HG03460 (cell line): ENCODE measurements around the gene ZFHX3.
"Not testable (repeated sequence)": the region's sequence is repeated elsewhere in the genome, so short reads cannot be mapped to it uniquely, and the experiment has no call there.

ENCODE experiments used
- ATAC-seq: cut with Tn5 transposase; IDR thresholded peaks from one replicate; pipeline ENCODE4 v1.9.1; 2021; ENCODE audit not compliant: unreplicated experiment

The ZFHX3 gene

GRCh38 chr16:73023752-73024570 is 24.0 kb downstream of the ZFHX3 start:
- no peak for ATAC-seq

DNA sequence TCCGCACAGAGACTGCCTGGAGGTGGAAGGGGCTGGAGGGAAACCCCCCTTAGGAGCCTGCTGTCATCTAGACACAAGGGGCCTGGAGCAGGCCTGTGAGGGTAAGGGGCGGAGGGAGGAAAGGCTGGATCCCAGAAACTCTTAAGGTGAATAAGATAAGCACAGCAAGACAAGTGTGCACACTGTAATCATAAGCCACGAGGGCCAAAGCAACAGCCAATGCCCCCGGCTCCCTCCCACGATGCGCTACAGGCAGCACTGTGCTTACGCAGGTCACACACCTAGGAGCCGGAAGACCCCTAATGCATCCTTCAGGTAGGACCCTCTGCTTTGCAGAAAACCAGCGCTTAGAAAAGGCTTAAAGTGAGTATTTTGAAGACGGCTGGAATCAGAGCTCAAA is 24.6 kb downstream of the ZFHX3 start:
- ATAC-seq, result no peak

DNA sequence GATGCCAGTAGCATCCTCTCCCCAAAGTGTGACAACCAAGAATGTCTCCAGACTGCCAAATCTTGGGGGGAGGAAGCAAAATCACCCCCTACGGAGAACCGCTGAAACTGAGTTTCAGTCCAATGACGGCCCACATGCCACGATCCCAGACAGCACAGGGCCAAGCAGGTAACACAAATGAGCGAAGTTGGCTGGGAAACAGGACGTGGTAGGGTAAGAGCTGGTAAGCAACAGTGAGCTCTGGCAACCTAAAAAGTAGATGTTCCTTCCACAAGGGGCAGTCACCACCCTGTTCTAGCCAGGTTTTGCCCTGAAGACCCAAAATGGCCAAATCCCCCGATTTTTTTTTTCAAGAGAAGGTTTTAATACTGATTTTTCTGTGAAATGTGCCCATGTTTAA is 25.4 kb downstream of the ZFHX3 start:
- ATAC-seq, result no peak

DNA sequence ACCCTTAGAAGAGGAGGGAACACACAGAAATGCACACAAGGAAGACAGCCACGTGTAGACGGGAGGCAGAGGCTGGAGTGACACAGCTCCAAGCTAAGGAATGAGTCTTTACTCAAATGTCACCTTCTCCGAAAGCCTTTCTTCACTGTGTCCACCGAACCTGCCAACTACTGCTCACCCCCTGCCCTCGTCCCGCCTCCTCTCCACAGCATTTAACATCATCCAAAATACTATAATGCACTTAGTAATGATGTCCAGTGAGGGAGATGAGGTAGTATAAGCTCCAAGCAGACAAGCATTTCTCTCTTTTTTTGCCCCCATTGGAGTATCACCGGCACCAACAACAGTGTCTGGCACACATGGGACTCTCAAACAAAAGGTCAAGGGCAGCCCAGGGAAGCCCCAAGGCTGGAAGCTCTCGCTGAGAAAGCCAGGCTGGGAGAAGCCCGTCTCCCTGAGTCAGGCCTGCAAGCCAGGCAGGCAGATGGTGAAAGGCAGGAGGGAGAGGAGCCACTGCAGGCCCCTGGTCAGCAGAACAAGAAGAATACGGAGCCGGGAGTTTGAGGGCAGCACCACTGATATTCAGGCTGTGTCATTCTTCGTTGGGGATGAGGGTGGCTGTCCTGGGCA is 25.9 kb downstream of the ZFHX3 start:
- no peak for ATAC-seq

GRCh38 chr16:73020409-73020884 is 27.5 kb downstream of the ZFHX3 start:
- ATAC-seq, result no peak

GRCh38 chr16:73019457-73020362 is 28.2 kb downstream of the ZFHX3 start:
- no peak for ATAC-seq

- ATAC-seq, result no peak
Observed at GRCh38 chr16:73018821-73019456, 29.0 kb downstream of the ZFHX3 start.

DNA sequence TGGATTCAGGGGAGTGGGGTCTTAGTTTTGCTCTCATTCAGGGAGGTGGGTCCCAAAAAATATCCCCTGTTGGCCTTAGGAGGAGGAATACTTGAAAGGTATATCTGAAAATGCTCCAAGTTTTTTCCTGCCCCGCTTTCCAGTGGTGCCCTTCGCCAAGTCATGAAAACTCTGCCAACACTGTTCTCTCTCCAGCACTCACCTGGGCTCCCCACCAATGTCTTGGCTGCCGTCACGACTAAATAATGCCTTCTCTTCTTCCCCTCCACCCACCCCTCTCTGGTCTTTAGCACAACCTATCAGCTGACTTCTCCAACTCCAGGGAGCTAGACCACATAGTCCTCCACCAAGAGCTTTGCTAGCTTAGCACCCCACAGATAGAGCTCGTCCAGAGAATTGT is 30.6 kb downstream of the ZFHX3 start:
- no peak for ATAC-seq

DNA sequence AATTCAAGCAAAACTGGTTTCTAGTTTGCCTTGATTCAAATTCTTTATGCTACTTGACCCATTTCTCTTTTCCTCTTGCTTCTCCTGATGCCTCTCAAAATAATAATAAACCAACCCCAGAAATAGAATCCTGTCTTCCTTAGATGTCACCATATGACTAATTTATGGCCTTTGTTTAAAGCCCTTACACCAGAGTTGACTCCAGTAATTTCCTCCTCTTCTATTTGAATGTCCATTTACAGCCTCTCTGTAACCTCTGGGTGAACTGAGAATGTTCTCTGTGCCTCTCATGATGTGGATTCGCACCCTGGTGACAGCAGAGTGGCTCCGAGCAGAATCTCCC is 31.5 kb downstream of the ZFHX3 start:
- peak; percentile 48 for ATAC-seq

DNA sequence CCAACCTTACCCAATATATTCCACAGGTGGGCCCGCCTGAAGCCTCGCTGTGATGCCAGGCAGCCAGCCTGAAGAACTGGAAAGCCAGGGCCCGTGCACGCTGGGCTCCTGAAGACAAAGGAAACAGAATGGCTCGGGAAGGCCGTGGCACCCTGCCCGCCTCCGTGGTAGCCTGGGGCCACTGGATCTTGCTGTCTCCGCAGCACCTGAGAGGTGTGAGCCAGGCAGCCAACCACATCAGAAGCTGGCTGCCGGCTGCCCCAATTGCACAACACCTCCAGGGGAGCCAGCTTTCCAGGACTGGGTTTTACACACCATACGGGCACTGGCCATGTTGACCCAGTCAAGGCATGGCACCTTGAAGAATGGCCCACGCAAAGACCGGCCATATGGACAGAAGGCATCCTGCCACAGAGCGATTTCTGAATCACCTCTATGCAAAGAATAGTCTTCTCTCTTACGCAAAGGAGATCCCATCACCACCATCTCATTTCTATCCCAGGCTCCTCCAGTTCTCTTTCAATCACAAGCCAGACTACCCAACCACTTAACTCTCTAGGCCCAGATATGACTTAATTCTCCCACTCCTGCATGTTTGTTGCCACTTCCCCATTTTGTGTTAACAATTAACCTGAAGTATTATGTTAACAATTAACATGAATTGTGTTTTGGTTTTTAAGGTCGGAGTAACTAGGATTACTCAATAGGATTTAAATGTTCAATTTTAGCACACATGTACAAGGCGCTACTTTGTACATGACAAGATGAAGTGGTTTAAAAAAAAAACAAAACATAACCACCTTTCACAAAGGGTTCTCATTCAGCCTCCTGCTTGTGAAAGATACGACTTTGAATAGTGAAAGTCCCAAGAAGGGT is 32.1 kb downstream of the ZFHX3 start:
- peak; percentile 74 for ATAC-seq

- ATAC-seq, result no peak
Observed at GRCh38 chr16:73014768-73015167, 33.2 kb downstream of the ZFHX3 start.

DNA sequence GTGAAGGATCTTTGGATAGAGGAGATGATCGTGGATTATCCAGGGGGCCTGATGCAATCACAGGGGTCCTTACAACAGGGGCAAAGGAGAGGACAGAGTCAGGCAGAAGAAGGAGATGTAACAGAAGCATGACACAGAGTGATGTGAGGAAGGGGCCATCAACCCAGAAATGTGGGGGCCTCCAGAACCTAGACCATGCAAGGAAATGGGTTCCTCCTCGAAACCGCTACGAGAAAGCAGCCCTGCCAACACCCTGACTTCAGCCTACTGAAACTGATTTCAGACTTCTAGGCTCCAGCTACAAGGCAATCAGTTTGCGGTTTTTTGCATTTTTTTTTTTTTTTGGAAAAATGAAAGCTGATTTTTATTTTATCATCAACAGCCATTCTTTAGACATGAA is 34.0 kb downstream of the ZFHX3 start:
- ATAC-seq, result no peak

DNA sequence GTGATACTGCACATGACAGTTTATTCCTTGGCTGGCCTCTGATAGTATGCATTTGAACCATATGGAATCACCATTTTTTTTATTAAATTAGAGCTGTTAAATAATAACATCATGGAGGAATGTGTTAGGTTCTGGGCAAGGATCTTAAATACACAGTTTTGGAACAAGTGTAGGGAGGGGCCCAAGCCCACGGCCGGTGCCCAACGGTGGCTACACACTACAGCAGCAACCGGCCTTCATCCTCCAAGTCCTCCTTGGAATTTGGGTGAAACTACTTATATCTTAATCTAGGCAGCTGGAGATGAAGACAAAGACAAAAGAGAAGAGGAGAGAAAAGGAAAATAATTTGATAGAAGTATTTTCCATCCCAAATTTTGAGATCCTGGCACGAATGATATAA is 35.6 kb downstream of the ZFHX3 start:
- ATAC-seq, result no peak

- no peak for ATAC-seq
Observed at GRCh38 chr16:73011926-73012325, 36.0 kb downstream of the ZFHX3 start.

GRCh38 chr16:73010150-73010676 is 37.7 kb downstream of the ZFHX3 start:
- no peak for ATAC-seq

DNA sequence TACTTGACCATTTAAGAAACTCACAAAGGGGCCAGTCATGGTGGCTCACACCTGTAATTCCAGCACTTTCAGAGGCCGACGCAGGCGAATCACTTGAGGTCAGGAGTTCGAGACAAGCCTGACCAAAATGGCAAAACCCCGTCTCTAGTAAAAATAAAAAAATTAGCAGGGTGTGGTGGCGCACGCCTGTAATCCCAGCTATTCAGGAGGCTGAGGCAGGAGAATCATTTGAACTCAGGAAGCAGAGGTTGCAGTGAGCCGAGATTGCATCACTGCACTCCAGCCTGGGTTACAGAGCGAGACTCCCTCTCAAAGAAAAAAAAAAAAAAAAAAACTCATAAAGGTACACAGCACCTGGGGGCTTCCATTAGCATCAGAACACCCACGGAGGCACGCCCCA is 38.2 kb downstream of the ZFHX3 start:
- not testable (repeated sequence) for ATAC-seq

DNA sequence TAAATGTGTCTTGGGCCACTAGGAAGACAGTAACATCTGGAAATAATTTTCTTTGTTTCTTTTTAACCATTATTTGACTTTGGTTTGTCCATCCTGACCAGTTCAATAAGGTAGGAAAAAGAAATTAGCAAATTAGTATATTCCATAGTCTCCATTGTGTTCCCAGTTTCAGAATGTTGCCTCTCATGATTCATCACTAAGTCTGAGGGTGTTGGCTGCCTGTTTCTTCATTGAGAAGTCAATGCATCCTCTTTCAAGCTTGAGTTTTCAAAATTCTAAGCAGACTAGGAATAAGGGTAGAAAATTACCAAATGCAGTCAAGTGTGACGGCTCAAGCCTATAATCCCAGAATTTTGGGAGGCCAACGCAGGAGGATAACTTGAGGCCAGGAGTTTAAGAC is 41.9 kb downstream of the ZFHX3 start:
- no peak for ATAC-seq

DNA sequence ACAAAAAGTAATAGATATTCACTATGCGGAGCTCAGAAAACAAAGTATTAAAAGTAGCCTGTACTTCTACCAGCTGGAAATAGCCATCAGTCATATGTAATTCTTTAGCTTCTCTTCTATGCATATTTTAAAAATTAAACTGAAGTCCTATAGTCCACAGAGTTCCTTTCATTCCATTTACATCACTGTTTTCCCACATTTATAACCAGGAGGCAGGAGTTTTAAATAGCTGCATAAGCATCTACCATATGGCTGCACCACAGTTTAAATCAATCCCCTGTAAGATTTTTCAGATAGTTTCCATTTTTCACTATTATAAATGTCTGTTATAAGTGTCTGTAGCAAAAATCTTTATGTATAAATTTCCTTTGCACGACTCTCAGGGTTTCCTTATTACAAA is 45.1 kb downstream of the ZFHX3 start:
- ATAC-seq, result no peak

GRCh38 chr16:73000907-73001521 is 46.9 kb downstream of the ZFHX3 start:
- ATAC-seq, result no peak
